IMR-90 (cell line): ENCODE measurements around the gene CACNA1F.

Source experiments
- CEBPB ChIP-seq: IDR thresholded peaks from 2 replicates; pipeline ENCODE4 v1.6.1; 2012; ENCODE audit warnings: low read depth, low read length, improper control_type of control experiment
- CTCF ChIP-seq: conservative IDR thresholded peaks from 2 replicates; pipeline ENCODE4 v1.5.1; 2012; ENCODE audit warnings: mild to moderate bottlenecking, low read depth, low read length, improper control_type of control experiment
- ELK1 ChIP-seq: fragments of 150-350 bp; IDR thresholded peaks from 2 replicates; pipeline ENCODE4 v1.6.1; 2016; ENCODE audit warnings: low read depth, mild to moderate bottlenecking, low read length, moderate library complexity, borderline replicate concordance
- NFE2L2 ChIP-seq: fragments of 150-350 bp; IDR thresholded peaks from 2 replicates; pipeline ENCODE4 v1.6.1; 2016; ENCODE audit warnings: low read depth, mild to moderate bottlenecking, low read length
- POLR2A ChIP-seq: IDR thresholded peaks from 2 replicates; pipeline ENCODE4 v1.6.1; 2012; ENCODE audit warnings: mild to moderate bottlenecking, low read depth, low read length
- RAD21 ChIP-seq: IDR thresholded peaks from 2 replicates; pipeline ENCODE4 v1.6.1; 2012; ENCODE audit warnings: low read length, improper control_type of control experiment
- RFX5 ChIP-seq: IDR thresholded peaks from 2 replicates; pipeline ENCODE4 v1.8.0; 2012; ENCODE audit warnings: low read depth, mild to moderate bottlenecking, low read length, moderate library complexity
- TF ChIP-seq, protein P1 (sequence below): fragments of 150-350 bp; IDR thresholded peaks from 2 replicates; pipeline ENCODE4 v1.6.1; 2017; ENCODE audit warnings: mild to moderate bottlenecking, antibody characterized with exemption, low read length, low read depth

- TF ChIP-seq CTCF, result no peak
- TF ChIP-seq RAD21, result no peak
- no peak for TF ChIP-seq CEBPB
- TF ChIP-seq, protein P1, sequence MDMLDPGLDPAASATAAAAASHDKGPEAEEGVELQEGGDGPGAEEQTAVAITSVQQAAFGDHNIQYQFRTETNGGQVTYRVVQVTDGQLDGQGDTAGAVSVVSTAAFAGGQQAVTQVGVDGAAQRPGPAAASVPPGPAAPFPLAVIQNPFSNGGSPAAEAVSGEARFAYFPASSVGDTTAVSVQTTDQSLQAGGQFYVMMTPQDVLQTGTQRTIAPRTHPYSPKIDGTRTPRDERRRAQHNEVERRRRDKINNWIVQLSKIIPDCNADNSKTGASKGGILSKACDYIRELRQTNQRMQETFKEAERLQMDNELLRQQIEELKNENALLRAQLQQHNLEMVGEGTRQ, result no peak
- TF ChIP-seq POLR2A, result no peak
- no peak for TF ChIP-seq RFX5
- no peak for TF ChIP-seq ELK1
- no peak for TF ChIP-seq NFE2L2
Measured at GRCh38 chrX:49199315-49199595, 33.9 kb downstream of the CACNA1F start.
